Motor neuron (in vitro differentiated cells): ENCODE data around the gene QPCT. TPM values are rescaled to one million over a fixed set of nuclear protein-coding genes. Genes with fewer than 3 reads are reported as not detected.
A peak's percentile ranks its signal among the peaks of the same experiment; 100 is the strongest.

Experiments used
- ATAC-seq, 8 experiments: fragments of 200-7000 bp; cut with Tn5 transposase; replicated peaks in 6 of 8; 2 replicates each; pipeline ENCODE4 v1.8.0; 2021; ENCODE audit warnings: mild to moderate bottlenecking in 8 of 8, moderate library complexity in 8 of 8
- H3K27ac ChIP-seq, 2 donors: fragments of 250-450 bp; sonication (Bioruptor Pico); 2 replicates each; pipeline ENCODE4 v1.9.0; 2021; ENCODE audit warnings: antibody characterized with exemption in 2 of 2, mild to moderate bottlenecking in 2 of 2, moderate library complexity in 1 of 2
- H3K4me1 ChIP-seq, 2 donors: fragments of 250-450 bp; sonication (Bioruptor Pico); replicated peaks in 1 of 2; 2 replicates each; pipeline ENCODE4 v1.6.1; 2021; ENCODE audit warnings: antibody characterized with exemption in 2 of 2, mild to moderate bottlenecking in 2 of 2, moderate library complexity in 1 of 2
- H3K4me3 ChIP-seq, 5 donors: fragments of 250-450 bp; sonication (Bioruptor Pico); 2 replicates each; pipeline ENCODE4 v1.9.0; 2021; ENCODE audit warnings: antibody characterized with exemption in 5 of 5, mild to moderate bottlenecking in 5 of 5, moderate library complexity in 4 of 5
- WGBS, 10 experiments: fragments of 450-650 bp; shearing (Covaris generic); methylation state at CpG; one replicate each; pipeline ENCODE4 v1.0.0; 2022; 5-methylcytosine and 5-hydroxymethylcytosine counted together
- in situ Hi-C, 9 experiments: fragments of 400-800 bp; cut with MboI; loops; one replicate each; pipeline ENCODE4 v1.15.0; 2021; ENCODE audit warnings: low sequenced_read_pairs in 9 of 9, low pct_unique_long_range_greater_than_20kb in 2 of 9; ENCODE audit not compliant: unreplicated experiment in 9 of 9
- total RNA-seq, 8 experiments: library from RNA; unstranded; fragments of 300-600 nt; gene quantifications; 2 replicates each; pipeline versions ENCODE4 v1.2.3 to v1.2.4, GENCODE V29; 2022

Gene QPCT
- total RNA-seq, 8 experiments from 2014 or later = 0.42 to 35.4 (median 1.3) TPM

- Histone ChIP-seq H3K4me1 (peaks cover 0 to 10% of the 10 kb centered on the region in 2 donors), H3K4me3 (no peak overlapping the region), H3K27ac (no peak overlapping the region)
- WGBS, 10 experiments = 29 to 100% (median 94%) methylated on average over 1 to 3 of the region's 3 CpGs; no CpG with 5 or more reads in 1 of the 10 experiments
- ATAC-seq = peak in 1 of 8 experiments; percentile 45
- in situ Hi-C loops = no loop called here
Measured at GRCh38 chr2:37354531-37354930, 10.1 kb downstream of the QPCT start.

- Histone ChIP-seq H3K4me1 (peaks cover 0 to under 1% of the 10 kb centered on the region in 2 donors), H3K4me3 (no peak overlapping the region), H3K27ac (no peak overlapping the region)
- in situ Hi-C loops = no loop called here
- no peak for ATAC-seq
- 71 to 95% (median 83%) methylated on average over 2 to 7 of the region's 7 CpGs; no CpG with 5 or more reads in 3 of the 10 experiments for WGBS, 10 experiments
Measured at GRCh38 chr2:37355735-37356134, 11.3 kb downstream of the QPCT start.

GRCh38 chr2:37356299-37356698 lies 11.9 kb downstream of the QPCT start:
- in situ Hi-C loops = no loop called here
- ATAC-seq = no peak
- H3K4me1 ChIP-seq = no peaks in the 10 kb centered on the region
- no peak overlapping the region for H3K4me3 ChIP-seq
- WGBS, 10 experiments = 59 to 86% (median 74%) methylated on average over 1 to 6 of the region's 6 CpGs
- no peak overlapping the region for H3K27ac ChIP-seq

- no peak overlapping the region for H3K27ac ChIP-seq
- in situ Hi-C loops = no loop called here
- WGBS, 10 experiments = 0 to 100% (median 80%) methylated on average over 1 of the region's 1 CpG; no CpG with 5 or more reads in 1 of the 10 experiments
- H3K4me1 ChIP-seq = no peaks in the 10 kb centered on the region
- H3K4me3 ChIP-seq = no peak overlapping the region
- peak in 3 of 8 experiments; percentile 31 to 75 (median 66) for ATAC-seq
Measured at GRCh38 chr2:37357069-37357468, 12.6 kb downstream of the QPCT start.

GRCh38 chr2:37357530-37357929 lies 13.1 kb downstream of the QPCT start:
- Histone ChIP-seq H3K27ac (no peak overlapping the region), H3K4me1 (no peaks in the 10 kb centered on the region), H3K4me3 (no peak overlapping the region)
- ATAC-seq = peak in 5 of 8 experiments; percentile 17 to 84 (median 43)
- in situ Hi-C loops = no loop called here
- 5 to 80% (median 40%) methylated on average over 1 to 4 of the region's 4 CpGs; no CpG with 5 or more reads in 3 of the 10 experiments for WGBS, 10 experiments

GRCh38 chr2:37358466-37358865 lies 14.0 kb downstream of the QPCT start:
- ATAC-seq = no peak

GRCh38 chr2:37361216-37361815 lies 16.9 kb downstream of the QPCT start:
- in situ Hi-C loops = no loop called here
- ATAC-seq = no peak
- H3K4me3 ChIP-seq = no peak overlapping the region
- no peak overlapping the region for H3K27ac ChIP-seq
- WGBS, 10 experiments = 90 to 100% (median 100%) methylated on average over 1 to 2 of the region's 3 CpGs; no CpG with 5 or more reads in 3 of the 10 experiments
- no peaks in the 10 kb centered on the region for H3K4me1 ChIP-seq

More at GRCh38 chr2:37358466-37358865, 14.0 kb downstream of the QPCT start:
- Histone ChIP-seq H3K4me1 (no peaks in the 10 kb centered on the region), H3K4me3 (no peak overlapping the region), H3K27ac (no peak overlapping the region)
- 81 to 100% (median 96%) methylated on average over 2 to 3 of the region's 3 CpGs; no CpG with 5 or more reads in 1 of the 10 experiments for WGBS, 10 experiments
- in situ Hi-C loops = no loop called here

GRCh38 chr2:37361994-37362698 lies 17.7 kb downstream of the QPCT start:
- no peaks in the 10 kb centered on the region for H3K4me1 ChIP-seq
- in situ Hi-C loops = no loop called here
- WGBS, 10 experiments = 73 to 100% (median 86%) methylated on average over 1 to 9 of the region's 9 CpGs
- H3K27ac ChIP-seq = no peak overlapping the region
- no peak for ATAC-seq
- H3K4me3 ChIP-seq = no peak overlapping the region

GRCh38 chr2:37364351-37364750 lies 19.9 kb downstream of the QPCT start:
- WGBS, 10 experiments = 40 to 100% (median 89%) methylated on average over 1 to 6 of the region's 6 CpGs
- Histone ChIP-seq H3K27ac (no peak overlapping the region), H3K4me3 (no peak overlapping the region), H3K4me1 (no peaks in the 10 kb centered on the region)
- in situ Hi-C loops = no loop called here
- no peak for ATAC-seq

GRCh38 chr2:37365669-37366068 lies 21.2 kb downstream of the QPCT start:
- H3K4me1 ChIP-seq = no peaks in the 10 kb centered on the region
- 6 to 100% (median 83%) methylated on average over 1 to 2 of the region's 2 CpGs; no CpG with 5 or more reads in 1 of the 10 experiments for WGBS, 10 experiments
- in situ Hi-C loops = no loop called here
- ATAC-seq = no peak
- no peak overlapping the region for H3K27ac ChIP-seq
- H3K4me3 ChIP-seq = no peak overlapping the region

GRCh38 chr2:37366773-37367172 lies 22.3 kb downstream of the QPCT start:
- no peak overlapping the region for H3K4me3 ChIP-seq
- H3K27ac ChIP-seq = no peak overlapping the region
- no peaks in the 10 kb centered on the region for H3K4me1 ChIP-seq
- peak in 1 of 8 experiments; percentile 25 for ATAC-seq
- in situ Hi-C loops = no loop called here
- 57 to 94% (median 85%) methylated on average over 1 to 3 of the region's 4 CpGs; no CpG with 5 or more reads in 2 of the 10 experiments for whole genome bisulfite sequencing, 10 experiments

- ATAC-seq = no peak
- no peak overlapping the region for H3K27ac ChIP-seq
- in situ Hi-C loops = no loop called here
- WGBS, 10 experiments = 73 to 100% (median 83%) methylated on average over 1 to 7 of the region's 7 CpGs; no CpG with 5 or more reads in 1 of the 10 experiments
- H3K4me3 ChIP-seq = no peak overlapping the region
- H3K4me1 ChIP-seq = no peaks in the 10 kb centered on the region
Measured at GRCh38 chr2:37367310-37367709, 22.9 kb downstream of the QPCT start.

GRCh38 chr2:37367984-37368383 lies 23.6 kb downstream of the QPCT start:
- no peaks in the 10 kb centered on the region for H3K4me1 ChIP-seq
- no peak for ATAC-seq
- no peak overlapping the region for H3K4me3 ChIP-seq
- in situ Hi-C loops = no loop called here
- 80 to 100% (median 100%) methylated on average over 1 to 2 of the region's 2 CpGs; no CpG with 5 or more reads in 5 of the 10 experiments for WGBS, 10 experiments
- H3K27ac ChIP-seq = no peak overlapping the region
